Stomach (tissue), 9 donors: ENCODE data around the gene ARHGAP10. TPM values are rescaled to one million over a fixed set of nuclear protein-coding genes. Genes with fewer than 3 reads are reported as not detected.

Source experiments
- DNase-seq, 2 donors: peaks; one replicate each; pipeline versions ENCODE4 v3.0.0 to v3.0.0-alpha.2; 2013 to 2019
- H3K27ac ChIP-seq, 5 donors: fragments of 200-600 bp in 4 of 5; sonication (generic) in 4 of 5; one replicate each; pipeline ENCODE4 v1.5.1; 2013 to 2019; ENCODE audit warnings: mild to moderate bottlenecking in 1 of 5, moderate library complexity in 1 of 5
- H3K27me3 ChIP-seq, 3 donors: fragments of 200-600 bp; sonication (generic); one replicate each; pipeline ENCODE4 v1.5.1; 2017 to 2019; ENCODE audit warnings: mixed run types in 1 of 3
- H3K36me3 ChIP-seq, 4 donors: fragments of 200-600 bp; sonication (generic); 1 replicate in 3 of 4; 2 replicates in 1 of 4; pipeline ENCODE4 v1.5.1; 2016 to 2019
- H3K4me1 ChIP-seq, 4 donors: fragments of 200-600 bp; sonication (generic); one replicate each; pipeline ENCODE4 v1.5.1; 2016 to 2019
- H3K4me3 ChIP-seq, 4 donors: fragments of 200-600 bp; sonication (generic) in 3 of 4; one replicate each; pipeline ENCODE4 v1.5.1; 2016 to 2019; ENCODE audit warnings: mild to moderate bottlenecking in 1 of 4
- H3K9me3 ChIP-seq, 4 donors: fragments of 200-600 bp; sonication (generic); one replicate each; pipeline ENCODE4 v1.5.1; 2016 to 2019
- CTCF ChIP-seq, 7 experiments: fragments of 450-650 bp in 4 of 7; fragments of 200-600 bp in 3 of 7; sonication (generic) in 3 of 7; IDR thresholded peaks; one replicate each; pipeline ENCODE4 v1.5.1; 2016 to 2019; ENCODE audit warnings: antibody characterized with exemption in 7 of 7, control low read depth in 2 of 7, mild to moderate bottlenecking in 1 of 7
- EP300 ChIP-seq: sonication (generic); formaldehyde crosslinking; IDR thresholded peaks from one replicate; pipeline ENCODE4 v1.6.1; 2017; ENCODE audit warnings: antibody characterized with exemption
- POLR2A ChIP-seq, 4 donors: fragments of 450-650 bp; IDR thresholded peaks; one replicate each; pipeline ENCODE4 v1.6.1; 2016; ENCODE audit warnings: antibody characterized with exemption in 4 of 4, control low read depth in 2 of 4, mild to moderate bottlenecking in 1 of 4, moderate library complexity in 1 of 4
- POLR2AphosphoS5 ChIP-seq, 3 donors: sonication (generic); formaldehyde crosslinking; IDR thresholded peaks; one replicate each; pipeline ENCODE4 v1.6.1; 2016; ENCODE audit warnings: antibody characterized with exemption in 3 of 3
- WGBS, 5 donors: extraction: QIAGEN DNeasy Blood & Tissue Kit in 3 of 5; methylation state at CpG; one replicate each; pipeline versions ENCODE4 v1.1.5 to v1.1.7; 2013 to 2018; 5-methylcytosine and 5-hydroxymethylcytosine counted together
- intact Hi-C: fragments of 100-400 bp; cut with DNase I; formaldehyde crosslinking; loops from one replicate; pipeline ENCODE4 v1.15.1; 2023; ENCODE audit warnings: low total_unique reads
- polyA plus RNA-seq, 3 donors: library from polyadenylated mRNA; stranded (reverse); fragments of 200-250 nt; gene quantifications; one replicate each; pipeline ENCODE4 v1.2.3, GENCODE V29; 2013
- total RNA-seq, 5 donors: library from RNA; depleted of rRNA; stranded (reverse); fragments of >200 nt; gene quantifications; one replicate each; pipeline versions ENCODE4 v1.1.0 to v1.2.3, GENCODE V29; 2014 to 2016
- donor health status: healthy with polysubstance abuse.
- donor health status: Bipolar disorder and iron deficiency.
- donor health status: healthy.

Gene ARHGAP10
- total and polyA plus RNA-seq, 8 donors = 18.1 to 117 (median 43.9) TPM

GRCh38 chr4:147837435-147837834 is 105.5 kb downstream of the ARHGAP10 start:
- peak overlapping the region in 2 of 5 donors; percentile 11 to 89 for H3K27ac ChIP-seq
- no peaks in the 10 kb centered on the region for H3K27me3 ChIP-seq
- WGBS, 5 donors = 58 to 87% (median 67%) methylated on average over 1 of the region's 1 CpG
- H3K9me3 ChIP-seq = no peaks in the 10 kb centered on the region
- DNase-seq = no peak
- intact Hi-C loops = no loop called here
- TF ChIP-seq CTCF (IDR thresholded peaks at IDR 0.05) (peak in 4 of 7 experiments; percentile 5 to 18 (median 9)), POLR2A (IDR thresholded peaks at IDR 0.05) (no peak)
- H3K36me3 ChIP-seq = no peaks in the 10 kb centered on the region
- peaks cover 0 to 33% (median 13%) of the 10 kb centered on the region in 4 donors for H3K4me1 ChIP-seq
- H3K4me3 ChIP-seq = no peak overlapping the region

DNA sequence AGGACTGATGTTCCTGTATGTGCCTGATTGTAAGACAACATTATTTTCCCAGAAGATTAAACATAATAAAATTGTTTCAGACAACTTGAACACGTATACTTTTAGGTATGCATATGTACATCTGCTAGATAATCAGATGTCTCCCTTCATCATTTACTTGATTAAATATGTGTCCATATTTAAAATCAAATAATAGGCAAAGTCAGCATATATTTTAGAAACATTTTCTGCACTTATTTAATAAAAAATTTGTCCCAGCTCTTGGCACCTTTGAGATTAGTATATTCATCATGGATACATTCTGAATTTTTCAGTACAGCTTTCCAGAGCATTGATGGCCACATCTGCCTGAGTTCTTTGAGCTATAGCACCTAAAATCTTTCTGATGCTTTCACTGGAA is 106.0 kb downstream of the ARHGAP10 start:
- no peaks in the 10 kb centered on the region for H3K9me3 ChIP-seq
- H3K27me3 ChIP-seq = no peaks in the 10 kb centered on the region
- DNase-seq = no peak
- peak overlapping the region in 1 of 5 donors; percentile 89 for H3K27ac ChIP-seq
- intact Hi-C loops = no loop called here
- no peak overlapping the region for H3K4me3 ChIP-seq
- 90 to 97% (median 93%) methylated on average over 1 of the region's 1 CpG for WGBS, 5 donors
- TF ChIP-seq CTCF (IDR thresholded peaks at IDR 0.05) = peak in 1 of 7 experiments; percentile 2
- no peak for TF ChIP-seq POLR2AphosphoS5 (IDR thresholded peaks at IDR 0.05)
- H3K4me1 ChIP-seq = peaks cover 0 to 33% (median 13%) of the 10 kb centered on the region in 4 donors
- H3K36me3 ChIP-seq = peaks cover 0 to 2% (median under 1%) of the 10 kb centered on the region in 4 donors

- peaks cover 0 to 4% (median 2%) of the 10 kb centered on the region in 4 donors for H3K36me3 ChIP-seq
- WGBS, 5 donors = 70 to 85% (median 80%) methylated on average over 2 of the region's 2 CpGs
- H3K4me1 ChIP-seq = peaks cover 0 to 33% (median 13%) of the 10 kb centered on the region in 4 donors
- no peaks in the 10 kb centered on the region for H3K9me3 ChIP-seq
- H3K4me3 ChIP-seq = no peak overlapping the region
- no peaks in the 10 kb centered on the region for H3K27me3 ChIP-seq
- intact Hi-C loops = no loop called here
- DNase-seq = no peak
- TF ChIP-seq CTCF (IDR thresholded peaks at IDR 0.05) = no peak
- no peak for TF ChIP-seq POLR2AphosphoS5 (IDR thresholded peaks at IDR 0.05)
- TF ChIP-seq POLR2A (IDR thresholded peaks at IDR 0.05) = no peak
- TF ChIP-seq EP300 = no peak
- H3K27ac ChIP-seq = peak overlapping the region in 2 of 5 donors; percentile 3 to 24
Measured at GRCh38 chr4:147839200-147839599, 107.3 kb downstream of the ARHGAP10 start.

DNA sequence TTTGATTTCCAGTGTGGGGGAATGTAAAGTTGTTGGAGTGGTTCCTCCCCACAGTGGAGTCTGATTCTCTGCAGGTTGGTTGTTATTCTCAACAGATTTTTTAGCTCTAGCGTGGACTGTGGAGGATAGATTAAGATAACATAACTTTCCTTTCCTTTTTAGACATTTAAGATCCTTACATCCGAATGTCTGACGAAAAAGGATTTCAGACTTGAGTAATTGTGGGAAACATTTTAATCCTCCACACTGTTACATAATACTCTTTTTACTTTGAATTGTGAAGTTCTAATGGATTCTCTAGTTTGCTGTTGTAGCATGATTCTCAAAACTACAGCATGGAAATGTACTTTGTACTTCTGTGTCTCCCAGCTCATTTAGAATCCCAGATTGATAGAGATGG is 107.8 kb downstream of the ARHGAP10 start:
- Histone ChIP-seq H3K4me1 (peaks cover 0 to 33% (median 13%) of the 10 kb centered on the region in 4 donors), H3K4me3 (no peak overlapping the region), H3K36me3 (peaks cover 0 to 4% (median 2%) of the 10 kb centered on the region in 4 donors), H3K27ac (peak overlapping the region in 2 of 5 donors; percentile 3 to 24), H3K27me3 (no peaks in the 10 kb centered on the region), H3K9me3 (no peaks in the 10 kb centered on the region)
- WGBS, 5 donors = 85 to 91% (median 86%) methylated on average over 3 of the region's 3 CpGs
- no peak for DNase-seq
- no peak for TF ChIP-seq POLR2A (IDR thresholded peaks at IDR 0.05)
- TF ChIP-seq POLR2AphosphoS5 (IDR thresholded peaks at IDR 0.05) = no peak
- no peak for TF ChIP-seq EP300
- no peak for TF ChIP-seq CTCF (IDR thresholded peaks at IDR 0.05)
- intact Hi-C loops = no loop called here
